Endothelial cell of umbilical vein (primary cell): ENCODE results near the gene RHOB. TPM values are rescaled to one million over a fixed set of nuclear protein-coding genes. Genes with fewer than 3 reads are reported as not detected.

Experiments
- BruUV-seq: library from RNA; stranded (reverse); fragments of 400-500 nt; replicated peaks from 2 replicates; lab custom pipeline; 2021; lab: Mats Ljungman, UMichigan
- CTCF ChIA-PET: fragments of 300-600, 350-600 bp; sonication (Branson Sonifier 250); formaldehyde crosslinking; loops from one replicate; lab custom pipeline; 2021; ENCODE audit warnings: antibody characterized with exemption, inconsistent platforms; lab: Charles Lee
- POLR2A ChIA-PET: fragments of 300-600, 350-600 bp; sonication (Branson Sonifier 250); formaldehyde crosslinking; loops from one replicate; lab custom pipeline; 2021; ENCODE audit warnings: antibody characterized with exemption, inconsistent platforms; lab: Charles Lee
- DNase-seq: peaks from one replicate; pipeline ENCODE4 v3.0.0-alpha.2; 2011; ENCODE audit warnings: low read depth, low spot score
- FAIRE-seq: peaks from 2 replicates; lab custom pipeline; 2011; peaks lifted over from hg19 to GRCh38; lab: Jason Lieb, UNC
- H2AFZ ChIP-seq: 2 replicates; pipeline ENCODE4 v1.6.0; 2012; ENCODE audit warnings: low read depth, low read length, control low read depth, inconsistent platforms
- H3K27ac ChIP-seq: 2 replicates; pipeline ENCODE4 v1.5.1; 2011; ENCODE audit warnings: low read depth, mild to moderate bottlenecking, control low read depth, low read length, moderate library complexity; ENCODE audit not compliant: insufficient read depth
- H3K27me3 ChIP-seq, 2 experiments: 2 replicates each; pipeline versions ENCODE4 v1.6.0 to v1.6.1; 2011; ENCODE audit warnings: low read length in 2 of 2, mixed read lengths in 1 of 2; ENCODE audit not compliant: control insufficient read depth in 2 of 2, insufficient read depth in 2 of 2
- H3K36me3 ChIP-seq, 2 experiments: 2 replicates in 1 of 2; 3 replicates in 1 of 2; pipeline ENCODE4 v1.5.1; 2011; ENCODE audit warnings: low read length in 2 of 2, mild to moderate bottlenecking in 1 of 2, moderate library complexity in 1 of 2; ENCODE audit not compliant: control insufficient read depth in 2 of 2, insufficient read depth in 2 of 2; ENCODE audit errors: extremely low read depth in 1 of 2
- H3K4me1 ChIP-seq: 3 replicates; pipeline ENCODE4 v1.5.1; 2011; ENCODE audit warnings: mild to moderate bottlenecking, low read length; ENCODE audit not compliant: control insufficient read depth, insufficient read depth; ENCODE audit errors: extremely low read depth
- H3K4me2 ChIP-seq: 2 replicates; pipeline ENCODE4 v1.6.1; 2011; ENCODE audit warnings: low read length, control low read depth, mixed read lengths; ENCODE audit not compliant: insufficient read depth
- H3K4me3 ChIP-seq, 3 experiments: fragments of 200-600 bp in 1 of 3; sonication (generic), shearing (Covaris generic) in 1 of 3; replicated peaks in 1 of 3; 2 replicates each; pipeline ENCODE4 v1.5.1; 2011 to 2016; ENCODE audit warnings: control low read depth in 3 of 3, low read length in 3 of 3, mild to moderate bottlenecking in 2 of 3, inconsistent platforms in 1 of 3, low read depth in 1 of 3, moderate library complexity in 1 of 3; ENCODE audit not compliant: insufficient read depth in 1 of 3
- H3K79me2 ChIP-seq: 2 replicates; pipeline ENCODE4 v1.6.0; 2012; ENCODE audit warnings: low read length, inconsistent platforms; ENCODE audit not compliant: control insufficient read depth, insufficient read depth
- H3K9ac ChIP-seq: replicated peaks from 2 replicates; pipeline ENCODE3; 2011; ENCODE audit warnings: low read length, control low read depth; ENCODE audit not compliant: insufficient read depth; ENCODE audit errors: extremely low read depth
- H3K9me1 ChIP-seq: replicated peaks from 3 replicates; pipeline ENCODE4 v1.6.0; 2011; ENCODE audit warnings: mild to moderate bottlenecking, low read length; ENCODE audit not compliant: control insufficient read depth, insufficient read depth; ENCODE audit errors: extremely low read depth
- H3K9me3 ChIP-seq: replicated peaks from 2 replicates; pipeline ENCODE4 v1.5.1; 2012; ENCODE audit warnings: low read length, inconsistent platforms; ENCODE audit not compliant: control insufficient read depth, insufficient read depth
- H4K20me1 ChIP-seq: replicated peaks from 2 replicates; pipeline ENCODE3; 2011; ENCODE audit warnings: mild to moderate bottlenecking, low read length; ENCODE audit not compliant: control insufficient read depth, insufficient read depth; ENCODE audit errors: extremely low read depth
- EZH2 ChIP-seq: IDR thresholded peaks from 2 replicates; pipeline ENCODE4 v1.6.1; 2012; ENCODE audit warnings: borderline replicate concordance, low read depth, mild to moderate bottlenecking, moderate library complexity, low read length, inconsistent platforms; ENCODE audit not compliant: severe bottlenecking
- FOS ChIP-seq: IDR thresholded peaks from 2 replicates; pipeline ENCODE4 v1.6.1; 2011; ENCODE audit warnings: mild to moderate bottlenecking, low read length, moderate library complexity, borderline replicate concordance; ENCODE audit not compliant: insufficient read depth
- GATA2 ChIP-seq: IDR thresholded peaks from 2 replicates; pipeline ENCODE4 v1.7.0; 2011; ENCODE audit warnings: low read depth, mild to moderate bottlenecking, moderate library complexity, mixed read lengths, low read length; ENCODE audit not compliant: insufficient read length, insufficient read depth
- JUN ChIP-seq: IDR thresholded peaks from 2 replicates; pipeline ENCODE4 v1.6.1; 2011; ENCODE audit warnings: borderline replicate concordance, low read depth; ENCODE audit not compliant: insufficient read length, insufficient read depth
- MYC ChIP-seq: IDR thresholded peaks from one replicate; pipeline ENCODE4 v1.6.1; 2011; ENCODE audit warnings: mild to moderate bottlenecking, low read depth, low read length
- POLR2A ChIP-seq: IDR thresholded peaks from 2 replicates; pipeline ENCODE4 v1.6.1; 2012; ENCODE audit warnings: low read depth, mild to moderate bottlenecking, control low read depth, low read length
- POLR2AphosphoS5 ChIP-seq: IDR thresholded peaks from 2 replicates; pipeline ENCODE4 v1.6.1; 2012; ENCODE audit warnings: low read depth, mild to moderate bottlenecking, control low read depth, low read length, moderate library complexity; ENCODE audit not compliant: insufficient read depth
- dilution Hi-C: fragments of 300-500 bp; cut with MboI; formaldehyde crosslinking; loops from one replicate; pipeline ENCODE4 v1.15.0; 2019; ENCODE audit warnings: low sequenced_read_pairs; ENCODE audit not compliant: extremely low pct_ligation_motif_present
- intact Hi-C: fragments of 100-400 bp; cut with micrococcal nuclease; formaldehyde crosslinking; loops from one replicate; pipeline ENCODE4 v1.10.0; 2022
- polyA plus RNA-seq, 4 experiments: library from polyadenylated mRNA; depleted of rRNA in 3 of 4; stranded (reverse) in 3 of 4; unstranded in 1 of 4; fragments of >200 nt; gene quantifications; 2 replicates each; pipeline versions ENCODE4 v1.2.1 to v1.2.3, GENCODE V29; 2011 to 2012; ENCODE audit warnings: missing spikeins in 1 of 4
- total RNA-seq: library from RNA; stranded (reverse); gene quantifications from 2 replicates; pipeline ENCODE4 v1.2.3, GENCODE V29; 2021
- TF ChIP-seq, protein P1 (sequence below): IDR thresholded peaks from 2 replicates; pipeline ENCODE4 v1.6.1; 2011; ENCODE audit not compliant: insufficient read depth, insufficient read length
- TF ChIP-seq, protein P2 (sequence below), 2 donors: IDR thresholded peaks; 1 replicate in 1 of 2; 2 replicates in 1 of 2; pipeline ENCODE4 v1.5.1; 2011; ENCODE audit warnings: low read length in 2 of 2, mild to moderate bottlenecking in 2 of 2, moderate library complexity in 2 of 2, control low read depth in 1 of 2, inconsistent platforms in 1 of 2, low read depth in 1 of 2; ENCODE audit not compliant: insufficient read depth in 1 of 2; ENCODE audit errors: extremely low read depth in 1 of 2

RHOB gene
- total and polyA plus RNA-seq, 2 donors (not counting 3 experiments of a cell fraction or from before 2014, with no cell fraction given): 830 to 1,101 TPM

DNA sequence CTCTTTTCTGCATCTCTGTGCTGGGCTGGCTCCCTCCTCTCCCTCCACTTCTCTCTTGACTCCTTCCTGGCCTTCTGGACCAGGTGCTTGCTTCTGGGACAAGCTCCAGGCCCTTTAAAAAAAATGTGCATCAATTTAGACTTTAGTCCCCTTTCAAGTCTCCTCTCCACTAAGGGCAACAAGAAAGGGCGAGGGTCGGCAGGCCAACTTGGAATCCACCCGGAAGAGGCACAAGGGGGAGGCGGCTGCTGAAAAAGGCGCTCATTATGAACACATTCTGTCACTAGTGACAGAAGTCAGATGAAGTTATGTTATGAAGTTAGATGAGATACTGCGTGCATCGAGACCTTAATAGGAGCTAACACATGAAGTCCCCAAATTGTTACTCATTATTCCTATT, 13.6 kb upstream of the RHOB start:
- no peaks in the 10 kb centered on the region for H3K79me2 ChIP-seq
- no peak overlapping the region for H3K4me3 ChIP-seq
- BruUV-seq: no TSS peak
- peaks cover 2% of the 10 kb centered on the region for H3K4me1 ChIP-seq
- ChIA-PET POLR2A (no interaction called here), CTCF (interaction anchor here (0.6 to 2.7 kb wide), 7 partner anchors 10 to 210 kb away, joined by 3 to 22 read pairs (median 4); partner anchors contain the start of gene RHOB)
- H3K27me3 ChIP-seq: peaks cover 4 to 9% of the 10 kb centered on the region in 2 experiments
- no peaks in the 10 kb centered on the region for H3K9me3 ChIP-seq
- no peaks in the 10 kb centered on the region for H4K20me1 ChIP-seq
- no peak overlapping the region for H3K9ac ChIP-seq
- no peaks in the 10 kb centered on the region for H3K36me3 ChIP-seq
- TF ChIP-seq GATA2: no peak
- no peak for TF ChIP-seq MYC
- no peak for TF ChIP-seq POLR2A
- TF ChIP-seq POLR2AphosphoS5: no peak
- TF ChIP-seq, protein P1, sequence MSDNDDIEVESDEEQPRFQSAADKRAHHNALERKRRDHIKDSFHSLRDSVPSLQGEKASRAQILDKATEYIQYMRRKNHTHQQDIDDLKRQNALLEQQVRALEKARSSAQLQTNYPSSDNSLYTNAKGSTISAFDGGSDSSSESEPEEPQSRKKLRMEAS: no peak
- no peak for TF ChIP-seq JUN
- TF ChIP-seq, protein P2, sequence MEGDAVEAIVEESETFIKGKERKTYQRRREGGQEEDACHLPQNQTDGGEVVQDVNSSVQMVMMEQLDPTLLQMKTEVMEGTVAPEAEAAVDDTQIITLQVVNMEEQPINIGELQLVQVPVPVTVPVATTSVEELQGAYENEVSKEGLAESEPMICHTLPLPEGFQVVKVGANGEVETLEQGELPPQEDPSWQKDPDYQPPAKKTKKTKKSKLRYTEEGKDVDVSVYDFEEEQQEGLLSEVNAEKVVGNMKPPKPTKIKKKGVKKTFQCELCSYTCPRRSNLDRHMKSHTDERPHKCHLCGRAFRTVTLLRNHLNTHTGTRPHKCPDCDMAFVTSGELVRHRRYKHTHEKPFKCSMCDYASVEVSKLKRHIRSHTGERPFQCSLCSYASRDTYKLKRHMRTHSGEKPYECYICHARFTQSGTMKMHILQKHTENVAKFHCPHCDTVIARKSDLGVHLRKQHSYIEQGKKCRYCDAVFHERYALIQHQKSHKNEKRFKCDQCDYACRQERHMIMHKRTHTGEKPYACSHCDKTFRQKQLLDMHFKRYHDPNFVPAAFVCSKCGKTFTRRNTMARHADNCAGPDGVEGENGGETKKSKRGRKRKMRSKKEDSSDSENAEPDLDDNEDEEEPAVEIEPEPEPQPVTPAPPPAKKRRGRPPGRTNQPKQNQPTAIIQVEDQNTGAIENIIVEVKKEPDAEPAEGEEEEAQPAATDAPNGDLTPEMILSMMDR (IDR thresholded peaks at IDR 0.05; ENCODE audit: extremely low read depth in 1 of 2, insufficient read depth in 1 of 2, low read depth in 1 of 2, low read length in 2 of 2): no peak
- no peak for TF ChIP-seq FOS
- no peak for TF ChIP-seq EZH2
- H3K4me2 ChIP-seq: no peak overlapping the region
- no peak for DNase-seq
- H2AFZ ChIP-seq: no peak overlapping the region
- H3K27ac ChIP-seq: no peak overlapping the region
- FAIRE-seq: no peak
- intact Hi-C loops: no loop called here
- dilution Hi-C loops: no loop called here
- no peaks in the 10 kb centered on the region for H3K9me1 ChIP-seq
